H9 (cell line): ENCODE results near the gene PSTPIP1. TPM values are rescaled to one million over a fixed set of nuclear protein-coding genes. Genes with fewer than 3 reads are reported as not detected.
A peak's percentile ranks its signal among the peaks of the same experiment; 100 is the strongest.

Experiments
- DNase-seq: peaks from one replicate; pipeline ENCODE4 v3.0.0-alpha.2; 2017
- H2AFZ ChIP-seq: one replicate; pipeline ENCODE4 v1.6.1; 2013; ENCODE audit warnings: mild to moderate bottlenecking, low read length, control low read depth, moderate library complexity
- H2AK5ac ChIP-seq: 2 replicates; pipeline ENCODE4 v1.6.1; 2013; ENCODE audit warnings: low read length, control low read depth, mixed read lengths; ENCODE audit not compliant: insufficient read length
- H2BK120ac ChIP-seq: one replicate; pipeline ENCODE4 v1.6.1; 2013; ENCODE audit warnings: low read depth, mild to moderate bottlenecking, low read length, control low read depth, inconsistent platforms; ENCODE audit not compliant: poor library complexity, severe bottlenecking
- H2BK12ac ChIP-seq: 2 replicates; pipeline ENCODE4 v1.6.1; 2013; ENCODE audit warnings: low read length, control low read depth, mixed read lengths, low read depth; ENCODE audit not compliant: insufficient read length
- H2BK15ac ChIP-seq: 2 replicates; pipeline ENCODE4 v1.6.1; 2013; ENCODE audit warnings: low read depth, low read length, control low read depth
- H2BK20ac ChIP-seq: one replicate; pipeline ENCODE4 v1.6.1; 2013; ENCODE audit warnings: low read depth, mild to moderate bottlenecking, low read length, control low read depth, inconsistent platforms; ENCODE audit not compliant: poor library complexity, severe bottlenecking
- H2BK5ac ChIP-seq: 2 replicates; pipeline ENCODE4 v1.6.1; 2013; ENCODE audit warnings: low read length, control low read depth, mixed read lengths; ENCODE audit not compliant: insufficient read length
- H3K14ac ChIP-seq: 2 replicates; pipeline ENCODE4 v1.6.1; 2013; ENCODE audit warnings: low read length, control low read depth; ENCODE audit not compliant: insufficient read depth
- H3K18ac ChIP-seq: 2 replicates; pipeline ENCODE4 v1.6.1; 2013; ENCODE audit warnings: low read depth, mild to moderate bottlenecking, mixed read lengths, low read length, control low read depth; ENCODE audit not compliant: insufficient read length
- H3K23ac ChIP-seq: 2 replicates; pipeline ENCODE4 v1.6.1; 2013; ENCODE audit warnings: low read length, control low read depth, mixed read lengths, low read depth; ENCODE audit not compliant: insufficient read length
- H3K23me2 ChIP-seq: 2 replicates; pipeline ENCODE4 v1.6.1; 2013; ENCODE audit warnings: low read depth, mild to moderate bottlenecking, mixed read lengths, low read length, control low read depth; ENCODE audit not compliant: insufficient read length, poor library complexity, severe bottlenecking
- H3K27ac ChIP-seq: 2 replicates; pipeline ENCODE4 v1.5.1; 2013; ENCODE audit warnings: low read length, control low read depth, mixed read lengths, low read depth; ENCODE audit not compliant: insufficient read length
- H3K27me3 ChIP-seq: 2 replicates; pipeline ENCODE4 v1.6.1; 2013; ENCODE audit warnings: low read length, control low read depth, inconsistent platforms; ENCODE audit not compliant: insufficient read depth
- H3K4ac ChIP-seq: 2 replicates; pipeline ENCODE4 v1.6.1; 2013; ENCODE audit warnings: low read depth, mild to moderate bottlenecking, control low read depth, inconsistent platforms, low read length, moderate library complexity
- H3K4me1 ChIP-seq: 2 replicates; pipeline ENCODE4 v1.6.1; 2013; ENCODE audit warnings: low read length, control low read depth, inconsistent platforms; ENCODE audit not compliant: insufficient read depth
- H3K4me2 ChIP-seq: 2 replicates; pipeline ENCODE4 v1.6.1; 2013; ENCODE audit warnings: low read length, control low read depth, mixed read lengths; ENCODE audit not compliant: insufficient read length, insufficient read depth
- H3K56ac ChIP-seq: 2 replicates; pipeline ENCODE4 v1.6.1; 2013; ENCODE audit warnings: low read depth, mild to moderate bottlenecking, mixed read lengths, low read length, control low read depth; ENCODE audit not compliant: insufficient read length
- H3K79me1 ChIP-seq: 2 replicates; pipeline ENCODE4 v1.6.1; 2013; ENCODE audit warnings: low read depth, mild to moderate bottlenecking, moderate library complexity, low read length, control low read depth, inconsistent platforms; ENCODE audit not compliant: insufficient read depth, poor library complexity, severe bottlenecking
- H3K79me2 ChIP-seq: 2 replicates; pipeline ENCODE4 v1.6.1; 2013; ENCODE audit warnings: low read length, control low read depth, inconsistent platforms; ENCODE audit not compliant: insufficient read depth
- H3K9ac ChIP-seq: 2 replicates; pipeline ENCODE4 v1.6.1; 2013; ENCODE audit warnings: low read length, control low read depth, mixed read lengths; ENCODE audit not compliant: insufficient read length; ENCODE audit errors: extremely low read depth
- H3K9me3 ChIP-seq: one replicate; pipeline ENCODE4 v1.6.1; 2013; ENCODE audit warnings: low read depth, low read length, inconsistent platforms; ENCODE audit not compliant: control insufficient read depth
- H3T11ph ChIP-seq: one replicate; pipeline ENCODE4 v1.6.1; 2013; ENCODE audit warnings: mild to moderate bottlenecking, low read length, control low read depth, inconsistent platforms
- H4K20me1 ChIP-seq: one replicate; pipeline ENCODE4 v1.6.1; 2013; ENCODE audit not compliant: control insufficient read depth, insufficient read length, insufficient read depth
- H4K5ac ChIP-seq: 2 replicates; pipeline ENCODE4 v1.6.1; 2013; ENCODE audit warnings: low read depth, mild to moderate bottlenecking, mixed read lengths, low read length, control low read depth; ENCODE audit not compliant: insufficient read length
- H4K8ac ChIP-seq: replicated peaks from 2 replicates; pipeline ENCODE4 v1.6.1; 2013; ENCODE audit warnings: low read length, control low read depth, mixed read lengths, low read depth; ENCODE audit not compliant: insufficient read length
- H4K91ac ChIP-seq: 2 replicates; pipeline ENCODE4 v1.6.1; 2013; ENCODE audit warnings: low read depth, mild to moderate bottlenecking, moderate library complexity, mixed read lengths, low read length, control low read depth; ENCODE audit not compliant: insufficient read length
- H3K27ac Mint-ChIP-seq, 3 experiments: 2 replicates in 2 of 3; 3 replicates in 1 of 3; pipeline ENCODE4 v1.8.0; 2020 to 2021; ENCODE audit warnings: mixed read lengths in 3 of 3, mild to moderate bottlenecking in 1 of 3, moderate library complexity in 1 of 3
- H3K27me3 Mint-ChIP-seq: 2 replicates; pipeline ENCODE4 v1.8.0; 2021; ENCODE audit warnings: low read depth, mild to moderate bottlenecking, moderate library complexity, mixed read lengths
- H3K36me3 Mint-ChIP-seq, 3 experiments: 2 replicates in 2 of 3; 3 replicates in 1 of 3; pipeline ENCODE4 v1.8.0; 2020 to 2021; ENCODE audit warnings: low read depth in 3 of 3, mixed read lengths in 3 of 3; ENCODE audit not compliant: insufficient read depth in 1 of 3
- H3K4me1 Mint-ChIP-seq, 2 experiments: 2 replicates each; pipeline ENCODE4 v1.8.0; 2020; ENCODE audit warnings: mixed read lengths in 2 of 2
- H3K4me3 Mint-ChIP-seq, 2 experiments: 2 replicates in 1 of 2; 3 replicates in 1 of 2; pipeline ENCODE4 v1.8.0; 2020 to 2021; ENCODE audit warnings: mild to moderate bottlenecking in 2 of 2, mixed read lengths in 2 of 2, moderate library complexity in 1 of 2
- H3K9me3 Mint-ChIP-seq, 2 experiments: 2 replicates in 1 of 2; 3 replicates in 1 of 2; pipeline ENCODE4 v1.8.0; 2020; ENCODE audit warnings: mild to moderate bottlenecking in 2 of 2, mixed read lengths in 2 of 2, moderate library complexity in 1 of 2
- CTCF ChIP-seq: fragments of 200-600 bp; sonication (generic); conservative IDR thresholded peaks from 3 replicates; pipeline ENCODE4 v1.8.0; 2021; ENCODE audit warnings: antibody characterized with exemption, mild to moderate bottlenecking
- WGBS: extraction: QIAGEN DNeasy Blood & Tissue Kit; methylation state at CpG from one replicate; pipeline ENCODE4 v1.1.7; 2013; ENCODE audit warnings: missing lambda C conversion rate, low lambda C conversion rate, mixed read lengths; ENCODE audit not compliant: insufficient read length; ENCODE audit errors: extremely low coverage; 5-methylcytosine and 5-hydroxymethylcytosine counted together
- total RNA-seq: library from RNA; stranded (reverse); gene quantifications from 2 replicates; pipeline ENCODE4 v1.2.1, GENCODE V29; 2021

PSTPIP1 gene
- total RNA-seq, 1 experiment from 2014 or later: 1.8 TPM

GRCh38 chr15:77022646-77023575 lies 28.0 kb downstream of the PSTPIP1 start:
- H3K4me1 Mint-ChIP-seq: peaks cover 0 to 9% of the 10 kb centered on the region in 2 experiments; a peak in 2 of 4 replicates
- H4K5ac ChIP-seq: no peak overlapping the region
- H3K14ac ChIP-seq: no peak overlapping the region
- TF ChIP-seq CTCF: no peak
- H2BK20ac ChIP-seq: no peak overlapping the region
- H3K9me3 Mint-ChIP-seq: no peaks in the 10 kb centered on the region
- no peaks in the 10 kb centered on the region for H3K23me2 ChIP-seq
- no peak overlapping the region for H2BK5ac ChIP-seq
- no peak overlapping the region for H4K91ac ChIP-seq
- no peaks in the 10 kb centered on the region for H3K4me1 ChIP-seq
- H3K9ac ChIP-seq: no peak overlapping the region
- no peaks in the 10 kb centered on the region for H4K20me1 ChIP-seq
- H3K27me3 Mint-ChIP-seq: peaks cover 9% of the 10 kb centered on the region
- H2AK5ac ChIP-seq: no peak overlapping the region
- H2BK15ac ChIP-seq: no peak overlapping the region
- H3K56ac ChIP-seq: no peak overlapping the region
- no peak overlapping the region for H3K4ac ChIP-seq
- no peak overlapping the region for H3K27ac ChIP-seq
- no peak overlapping the region for H2AFZ ChIP-seq
- no peak overlapping the region for H3T11ph ChIP-seq
- no peaks in the 10 kb centered on the region for H3K27me3 ChIP-seq
- H3K23ac ChIP-seq: no peak overlapping the region
- no peak overlapping the region for H4K8ac ChIP-seq
- H3K4me2 ChIP-seq: no peak overlapping the region
- H3K79me1 ChIP-seq: no peaks in the 10 kb centered on the region
- H3K36me3 Mint-ChIP-seq: no peaks in the 10 kb centered on the region; a peak in 1 of 7 replicates
- no peaks in the 10 kb centered on the region for H3K79me2 ChIP-seq
- H3K27ac Mint-ChIP-seq: no peak overlapping the region; a peak in 2 of 7 replicates
- H3K4me3 Mint-ChIP-seq: peak overlapping the region in 1 of 2 experiments; percentile 25; a peak in 1 of 5 replicates
- WGBS: no CpG with 5 or more reads among the region's 14 CpGs
- peak; percentile 18 for DNase-seq
- H2BK12ac ChIP-seq: no peak overlapping the region
- no peak overlapping the region for H2BK120ac ChIP-seq
- no peaks in the 10 kb centered on the region for H3K9me3 ChIP-seq
- H3K18ac ChIP-seq: no peak overlapping the region
